Stimulated activated CD8-positive, alpha-beta memory T cell treated with anti-CD3 and anti-CD28 coated beads, Interleukin-15, amount 100 ng/mL, for 1 hour (primary cell): ENCODE results near the gene RNU4-1.

Experiments
- DNase-seq: peaks from one replicate; pipeline ENCODE4 v3.0.0-alpha.2; 2020; ENCODE audit warnings: low read depth

The RNU4-1 gene

DNA sequence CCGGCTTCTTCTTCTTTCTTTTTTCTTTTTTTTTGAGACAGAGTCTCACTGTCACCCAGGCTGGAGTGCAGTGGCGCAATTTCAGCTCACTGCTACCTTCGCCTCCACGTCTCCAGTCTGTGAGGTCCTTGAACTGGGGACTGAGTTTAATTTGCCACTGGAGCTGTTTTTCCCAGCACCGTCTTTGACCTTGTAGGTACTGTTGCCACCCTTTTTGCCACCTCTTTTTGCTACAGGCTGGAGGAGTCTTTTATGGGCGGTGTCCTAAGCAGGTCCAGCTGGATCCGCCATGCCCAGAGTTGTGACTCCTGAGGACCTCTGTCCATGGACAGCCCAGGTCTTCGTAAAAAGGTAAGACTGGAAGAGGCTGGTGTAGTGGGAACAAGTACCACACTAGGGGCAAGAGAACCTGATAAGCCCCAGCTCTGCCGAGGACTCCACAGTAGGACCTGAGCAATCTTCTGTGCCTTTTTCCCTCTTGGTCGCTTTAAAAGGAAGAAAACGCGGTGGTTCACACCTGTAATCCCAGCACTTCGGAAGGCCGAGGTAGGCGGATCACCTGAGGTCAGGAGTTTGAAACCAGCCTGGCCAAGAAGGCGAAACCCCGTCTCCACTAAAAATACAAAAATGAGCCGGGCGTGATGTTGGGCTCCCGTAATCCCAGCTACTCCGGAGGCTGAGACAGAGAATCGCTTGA, 2.3 kb downstream of the RNU4-1 start:
- no peak for DNase-seq

DNA sequence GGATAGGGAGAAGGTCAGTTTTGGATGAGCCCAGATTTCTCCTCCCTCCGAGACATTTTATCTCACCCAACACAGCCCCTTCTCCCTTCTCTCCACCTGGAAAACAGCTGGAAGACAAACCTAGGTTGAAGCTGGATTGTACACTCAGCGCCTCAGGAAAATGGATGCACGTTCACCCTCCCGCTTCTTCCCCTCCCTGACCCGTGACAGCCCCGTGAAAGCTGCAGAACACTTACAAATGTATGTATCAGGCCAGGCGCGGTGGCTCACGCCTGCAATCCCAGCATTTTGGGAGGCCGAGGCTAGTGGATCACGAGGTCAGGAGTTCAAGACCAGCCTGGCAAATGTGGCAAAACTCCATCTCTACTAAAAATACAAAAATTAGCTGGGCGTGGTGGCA, 5.5 kb downstream of the RNU4-1 start:
- DNase-seq: no peak

DNA sequence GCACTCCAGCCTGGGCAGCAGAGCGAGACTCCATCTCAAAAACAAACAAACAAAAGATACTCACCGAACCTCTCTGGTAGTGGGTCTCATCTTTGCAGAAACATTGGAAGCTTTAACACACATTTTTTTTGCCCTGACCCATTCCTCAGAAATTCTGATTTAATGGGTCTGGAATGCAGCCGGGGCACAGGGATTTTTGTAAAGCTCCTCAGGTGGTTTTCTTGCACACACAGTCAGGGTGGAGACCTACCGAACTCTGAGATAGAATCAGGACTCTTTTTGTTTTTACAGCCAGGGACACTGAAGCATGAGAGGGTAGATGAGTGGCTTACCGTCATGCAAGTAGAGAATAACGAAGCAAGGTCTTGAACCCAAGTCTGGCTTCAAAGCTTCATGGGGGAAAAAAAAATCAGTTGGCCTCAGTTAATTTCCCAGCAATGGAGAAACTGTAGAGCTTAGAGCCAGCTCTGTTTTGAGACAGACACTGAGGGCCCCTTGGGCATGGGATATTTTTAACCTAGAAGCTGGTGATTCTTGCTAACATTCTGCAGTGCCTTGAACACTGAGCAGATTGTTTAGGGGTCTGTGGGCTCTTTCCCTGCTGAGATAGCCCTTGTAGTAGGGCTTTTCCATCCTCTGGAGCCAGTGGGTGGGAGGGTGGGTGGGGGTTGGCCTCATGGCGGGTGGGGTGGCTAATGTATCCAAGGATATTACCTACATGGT, 6.1 kb downstream of the RNU4-1 start:
- DNase-seq: no peak

DNA sequence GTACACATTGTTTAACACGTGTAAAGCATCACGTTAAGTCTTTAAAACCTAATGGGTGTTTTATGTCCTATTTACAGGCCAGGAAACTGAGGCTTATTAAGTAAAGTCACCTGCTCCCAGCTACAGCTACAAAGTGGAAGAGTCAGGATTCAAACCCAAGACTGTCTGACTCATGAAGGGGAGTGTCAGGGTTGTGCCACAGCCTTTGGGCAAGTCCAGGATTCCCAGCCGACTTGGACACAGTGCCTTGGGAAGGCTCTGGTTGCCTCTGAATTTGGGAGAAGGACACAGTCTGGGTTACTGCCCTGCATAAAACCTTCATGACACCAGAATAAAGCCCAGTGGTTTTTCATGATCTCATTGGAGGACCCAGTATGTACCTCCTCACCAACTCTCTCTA, 8.7 kb downstream of the RNU4-1 start:
- no peak for DNase-seq

DNA sequence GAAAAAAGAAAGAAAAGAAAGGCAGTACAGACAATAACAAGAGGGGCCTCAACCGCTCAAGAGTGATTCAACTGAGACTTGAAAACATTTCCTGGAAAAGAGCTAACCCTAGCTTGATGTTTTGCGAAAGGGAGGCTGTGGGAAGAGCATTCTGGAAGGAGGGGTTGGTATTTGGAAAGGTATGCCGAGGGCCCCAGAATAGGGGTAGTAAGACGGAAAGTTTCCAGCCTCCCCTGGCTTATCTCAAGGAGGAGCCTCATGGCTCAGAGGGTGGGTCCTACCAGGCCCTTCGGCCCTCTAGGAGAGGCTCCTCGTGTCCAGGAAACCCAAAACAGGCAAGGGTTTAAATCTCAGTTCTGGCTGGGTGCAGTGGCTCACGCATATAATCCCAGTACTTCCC, 9.7 kb downstream of the RNU4-1 start:
- no peak for DNase-seq

DNA sequence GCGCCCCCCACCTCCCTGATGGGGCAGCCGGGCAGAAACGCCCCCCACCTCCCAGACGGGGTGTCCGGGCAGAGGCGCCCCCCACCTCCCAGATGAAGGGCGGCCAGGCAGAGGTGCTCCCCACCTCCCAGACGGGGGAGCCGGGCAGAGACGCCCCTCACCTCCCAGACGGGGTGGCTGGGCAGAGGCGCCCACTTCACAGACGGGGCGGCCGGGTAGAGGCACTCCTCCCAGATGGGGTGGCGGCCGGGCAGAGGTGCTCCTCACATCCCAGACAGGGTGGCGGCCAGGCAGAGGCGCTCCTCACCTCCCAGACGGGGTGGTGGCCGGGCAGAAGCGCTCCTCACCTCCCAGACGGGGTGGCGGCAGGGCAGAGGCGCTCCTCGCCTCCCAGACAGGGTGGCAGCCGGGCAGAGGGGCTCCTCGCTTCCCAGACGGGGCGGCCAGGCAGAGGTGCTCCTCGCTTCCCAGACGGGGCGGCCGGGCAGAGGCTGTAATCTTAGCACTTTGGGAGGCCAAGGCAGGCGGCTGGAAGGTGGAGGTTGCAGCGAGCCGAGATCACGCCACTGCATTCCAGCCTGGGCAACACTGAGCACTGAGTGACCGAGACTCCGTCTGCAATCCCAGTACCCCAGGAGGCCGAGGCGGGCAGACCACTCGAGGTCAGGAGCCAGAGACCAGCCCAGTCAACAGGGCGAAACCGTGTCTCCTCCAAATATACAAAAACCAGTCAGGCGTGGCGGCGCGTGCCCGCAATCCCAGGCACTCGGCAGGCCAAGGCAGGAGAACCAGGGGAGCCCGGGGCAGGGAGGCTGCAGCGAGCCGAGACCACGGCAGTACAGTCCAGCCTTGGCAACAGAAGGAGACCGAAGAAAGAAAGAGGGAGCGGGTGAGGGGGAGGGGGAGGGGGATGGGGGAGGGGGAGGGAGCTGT, 14.6 kb downstream of the RNU4-1 start:
- DNase-seq: no peak

DNA sequence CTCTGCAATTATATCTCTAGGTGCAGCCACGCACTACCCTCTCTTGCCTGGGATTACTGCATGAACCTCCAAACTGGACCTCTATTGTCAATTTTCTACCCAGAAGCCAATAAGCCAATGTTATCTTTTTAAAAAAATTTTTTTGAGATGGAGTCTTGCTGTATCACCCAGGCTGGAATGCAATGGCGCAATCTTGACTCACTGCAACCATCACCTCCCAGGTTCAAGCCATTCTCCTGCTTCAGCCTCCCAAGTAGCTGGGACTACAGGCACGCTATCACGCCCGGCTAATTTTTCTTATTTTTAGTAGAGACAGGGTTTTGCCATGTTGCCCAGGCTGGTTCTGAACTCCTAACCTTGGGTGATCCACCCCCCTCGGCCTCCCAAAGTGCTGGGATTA, 16.3 kb downstream of the RNU4-1 start:
- DNase-seq: no peak

DNA sequence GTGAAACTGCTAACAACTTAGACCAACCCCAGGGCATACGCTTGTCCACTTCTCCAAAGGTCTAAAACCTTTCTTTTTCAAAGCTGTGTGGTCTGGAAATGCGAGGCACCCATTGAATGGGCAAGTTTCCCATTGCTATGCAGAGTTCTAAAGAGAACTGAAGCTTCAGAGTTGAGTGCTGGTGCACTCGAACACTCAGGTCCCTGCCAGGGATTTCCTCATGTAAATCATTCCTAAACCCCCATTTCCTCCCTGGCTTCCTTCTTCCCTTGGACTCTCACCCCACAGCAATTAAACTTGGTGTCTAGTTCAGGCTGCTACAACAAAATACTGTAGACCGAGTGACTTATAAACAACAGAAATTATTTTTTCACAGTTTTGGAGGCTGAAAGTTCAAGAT, 25.3 kb downstream of the RNU4-1 start:
- no peak for DNase-seq

DNA sequence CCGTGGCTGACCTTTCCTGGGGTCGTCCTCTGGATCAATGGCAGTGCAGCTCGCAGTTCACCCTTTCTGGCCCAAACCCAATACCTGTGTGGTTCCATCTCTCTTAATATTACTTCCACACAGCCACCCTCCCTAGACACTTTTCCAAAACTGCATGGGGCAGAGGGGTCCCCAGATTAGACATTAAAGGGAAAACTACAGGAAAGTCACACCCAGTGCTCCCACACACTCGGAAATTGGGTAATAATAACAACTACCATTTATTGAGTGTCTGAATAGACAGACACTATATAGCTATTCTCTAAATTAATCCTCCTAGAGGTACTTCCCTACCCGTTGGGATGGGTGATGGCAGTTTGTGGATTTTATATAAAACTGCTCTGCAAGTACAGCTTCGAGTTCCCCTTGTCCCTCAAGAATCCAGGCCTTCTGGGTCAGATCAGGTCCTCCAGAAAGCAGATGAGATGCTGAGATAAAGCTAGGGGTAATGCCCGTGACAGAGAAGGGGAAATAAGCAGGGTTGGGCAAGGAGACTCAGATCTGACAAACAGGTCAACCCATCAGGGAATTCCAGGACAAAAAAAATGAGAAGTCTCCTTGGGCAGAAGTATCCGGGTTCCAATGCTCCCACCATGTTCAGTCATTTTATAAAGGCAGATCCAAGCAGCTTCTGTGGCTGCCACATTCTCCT, 26.7 kb downstream of the RNU4-1 start:
- no peak for DNase-seq

DNA sequence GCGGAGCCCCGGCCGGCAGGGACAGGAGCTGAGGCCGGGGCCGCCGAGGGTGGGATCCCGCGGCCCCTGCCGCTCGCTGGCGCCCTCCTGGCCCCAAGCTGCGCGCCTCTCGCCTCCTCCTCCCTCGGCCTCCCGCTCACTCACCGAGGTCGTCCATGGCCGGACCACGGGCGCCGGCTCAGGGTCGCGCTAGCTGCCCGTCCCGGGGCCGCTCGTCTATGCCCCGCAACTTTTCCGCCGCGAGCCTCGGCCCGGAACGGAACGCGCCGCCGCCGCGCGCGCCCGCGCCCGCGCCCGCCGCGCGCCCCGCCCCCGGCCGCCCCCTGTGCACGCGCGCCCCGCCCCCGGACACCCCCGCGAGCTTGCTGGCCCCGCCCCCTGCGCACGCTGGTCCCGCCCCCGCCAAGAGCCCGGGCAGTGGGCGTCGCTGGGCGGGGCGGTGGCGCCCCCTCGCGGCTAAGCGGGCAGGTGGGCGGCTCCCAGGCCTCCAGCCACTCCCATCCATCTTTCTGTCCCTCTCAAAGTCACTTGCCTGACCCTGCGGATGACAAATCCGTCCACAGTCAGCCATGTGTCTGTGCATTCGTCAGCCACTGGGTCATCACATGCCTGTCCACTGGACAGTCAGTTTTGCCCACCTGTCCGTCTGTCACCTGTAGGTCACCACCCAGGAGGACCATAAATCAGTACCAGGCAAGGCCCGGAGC, 27.4 kb downstream of the RNU4-1 start, which contains the start of gene PXN:
Gene PXN, minus strand, starts transcription at position 258 of the 707 bp plus-strand sequence. Its CDS starts 101 bp downstream, at position 157.
- peak; percentile 86 for DNase-seq

DNA sequence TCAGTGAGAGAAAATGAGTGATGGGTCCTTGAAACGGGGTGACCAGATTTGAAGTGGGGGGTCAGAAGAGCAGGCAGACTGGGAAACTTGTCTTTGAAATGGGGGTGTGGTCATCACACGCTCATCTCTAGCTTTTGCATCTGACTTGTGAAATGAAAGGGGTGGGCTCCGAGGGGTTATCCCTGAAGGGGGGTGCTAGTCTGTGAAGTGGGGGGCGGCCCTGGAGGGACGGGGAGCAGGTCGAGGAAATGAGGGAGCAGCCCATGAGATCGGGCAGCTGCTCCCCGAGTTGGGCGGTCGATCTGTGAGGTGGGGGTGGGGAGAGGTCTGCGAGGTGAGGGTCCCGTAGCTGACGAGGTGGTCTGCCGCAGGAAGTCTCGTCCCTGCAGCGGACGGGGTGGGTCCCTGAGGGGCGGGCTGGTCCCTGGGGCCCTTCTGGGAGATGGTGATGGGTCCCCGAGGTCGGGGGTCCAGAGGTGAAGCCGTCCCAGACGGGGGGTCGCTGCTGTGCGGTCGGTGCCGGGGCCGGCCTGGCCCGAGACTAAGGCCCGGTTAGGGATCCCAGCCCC, 28.0 kb downstream of the RNU4-1 start:
- no peak for DNase-seq

DNA sequence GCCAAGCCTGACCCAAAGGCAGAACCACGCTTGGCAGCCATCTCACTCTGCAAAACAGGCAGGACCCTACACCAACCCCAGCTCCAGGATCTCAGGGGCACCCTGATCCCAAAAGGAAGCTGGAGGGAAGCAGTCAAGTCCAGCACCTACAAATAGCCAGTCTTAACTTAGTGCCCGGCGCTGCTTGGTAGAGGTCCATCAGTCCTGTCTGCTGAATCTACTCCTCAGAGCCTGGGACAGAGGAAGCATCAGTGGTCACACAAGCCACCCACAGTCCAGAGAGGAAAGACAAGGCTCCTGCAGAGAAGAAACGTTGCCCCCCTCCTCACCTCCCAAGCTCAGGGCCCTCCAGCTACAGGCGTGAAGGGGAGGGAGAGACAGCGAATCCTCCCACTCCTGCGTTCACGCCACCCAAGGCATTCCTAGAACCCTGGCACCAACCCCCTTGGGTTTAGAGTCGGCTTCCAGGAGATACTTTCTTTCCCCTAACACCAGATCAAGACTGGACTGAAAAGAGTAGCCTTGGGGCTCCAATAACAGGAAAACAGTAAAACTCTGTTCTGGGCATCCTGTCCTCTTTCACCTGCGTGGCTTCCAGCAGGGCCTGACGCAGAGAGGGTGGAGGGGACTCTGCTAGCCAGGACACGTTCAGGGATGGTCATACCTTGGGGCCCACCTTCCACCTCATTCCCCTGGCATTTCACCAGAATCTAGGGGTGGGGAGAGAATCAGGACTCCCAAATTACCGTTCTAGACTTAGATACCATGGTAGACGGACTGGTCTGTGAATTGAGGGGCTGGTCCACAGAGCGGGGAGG, 28.7 kb downstream of the RNU4-1 start:
- no peak for DNase-seq

DNA sequence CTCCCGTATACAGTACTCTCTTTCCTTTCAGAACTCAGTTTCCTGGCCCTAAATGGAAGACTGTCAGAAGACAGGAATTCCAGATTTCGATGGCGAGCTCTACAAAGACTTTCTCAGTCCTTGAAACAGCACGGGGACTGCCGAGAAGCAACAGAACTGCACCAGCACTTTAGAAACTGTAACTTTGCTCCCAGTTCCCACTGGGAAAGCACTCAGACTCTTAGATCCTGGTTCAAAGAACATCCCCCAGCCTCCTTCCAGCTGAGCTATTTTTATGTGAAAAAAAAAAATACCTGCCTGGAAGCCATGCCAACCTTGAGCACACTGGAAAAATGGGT, 29.3 kb downstream of the RNU4-1 start:
- no peak for DNase-seq

DNA sequence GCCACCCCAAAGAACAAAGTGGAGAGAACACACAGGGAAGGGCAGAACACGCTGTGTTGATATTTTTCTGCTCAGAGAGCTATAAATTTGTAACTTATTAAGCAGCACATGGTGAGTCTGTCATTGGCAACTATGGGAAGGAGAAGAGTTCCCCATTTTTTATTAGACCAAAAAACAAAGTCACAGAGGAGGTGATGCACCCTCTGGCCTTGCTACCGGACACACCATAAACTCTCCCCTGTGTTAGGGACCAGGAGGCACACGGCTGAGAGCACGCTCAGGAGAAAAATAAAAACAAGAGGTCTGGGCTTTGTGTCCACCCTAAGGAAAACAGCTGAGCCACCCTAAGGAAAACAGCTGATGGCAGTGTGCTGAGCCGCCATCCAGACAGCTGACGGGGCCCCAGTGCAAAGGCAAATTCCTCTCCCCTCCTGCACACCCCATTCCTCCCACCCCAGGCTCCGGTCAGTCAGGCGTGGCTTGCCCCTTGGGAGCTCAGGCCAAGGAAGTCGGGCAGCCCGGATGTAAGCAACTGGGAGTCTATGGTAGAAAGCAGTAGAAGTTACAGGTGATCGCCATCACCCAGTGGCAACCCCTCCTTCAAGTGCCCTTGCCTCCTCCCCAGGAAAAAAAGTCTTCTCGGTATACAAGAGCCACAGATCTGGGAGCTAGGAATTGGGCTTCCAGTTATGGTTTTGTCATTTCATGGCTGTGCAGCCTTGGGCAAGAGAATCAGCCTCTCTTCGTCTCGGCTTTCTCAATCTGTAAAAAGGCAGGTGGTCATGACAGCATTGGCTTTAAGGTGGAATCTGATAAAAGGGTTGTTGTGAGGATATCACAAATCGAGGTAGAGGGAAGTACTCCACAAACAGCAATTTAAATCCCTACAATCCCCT, 29.9 kb downstream of the RNU4-1 start:
- no peak for DNase-seq

DNA sequence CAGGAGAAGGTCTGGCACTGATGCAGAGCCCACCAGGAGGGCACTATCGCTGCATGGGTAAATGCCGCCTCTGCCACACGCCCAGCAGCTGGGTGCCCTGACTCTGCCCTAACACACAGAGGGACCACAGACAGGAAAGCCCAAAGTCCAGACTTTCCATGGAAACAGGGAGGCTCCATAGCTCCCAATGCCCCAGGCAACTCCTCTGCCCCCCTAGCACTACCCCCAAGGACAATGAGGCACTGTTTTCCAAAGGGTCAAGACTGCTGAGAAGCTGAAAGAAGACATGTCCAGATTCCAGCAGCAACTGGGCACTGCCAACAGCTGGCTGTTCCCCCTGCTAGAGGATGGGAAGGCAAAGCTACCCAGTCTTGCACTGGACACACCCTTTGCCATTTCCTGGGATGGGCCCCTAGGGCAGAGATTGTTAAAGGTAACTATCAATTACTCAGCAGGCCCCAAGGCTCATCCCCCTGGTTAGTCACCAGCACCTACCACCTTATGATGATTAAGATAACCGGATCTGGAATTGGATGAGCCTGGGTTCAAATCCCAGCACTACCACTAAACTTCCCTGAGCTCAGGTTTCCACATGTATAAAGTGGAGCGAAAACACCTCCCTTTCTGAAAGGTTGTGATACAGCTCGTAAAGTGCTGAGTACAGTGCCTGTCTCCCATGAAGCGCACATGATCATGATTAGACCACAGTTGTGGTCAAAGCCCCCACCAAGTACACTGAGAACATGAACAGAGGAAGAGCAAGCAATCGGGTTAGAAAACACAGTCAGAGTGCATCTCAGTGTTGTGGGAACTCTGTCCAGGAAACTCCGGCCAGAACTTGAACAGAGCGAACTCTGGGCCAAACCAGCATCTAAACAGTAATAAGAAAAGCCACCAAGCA, 30.8 kb downstream of the RNU4-1 start:
- DNase-seq: no peak

DNA sequence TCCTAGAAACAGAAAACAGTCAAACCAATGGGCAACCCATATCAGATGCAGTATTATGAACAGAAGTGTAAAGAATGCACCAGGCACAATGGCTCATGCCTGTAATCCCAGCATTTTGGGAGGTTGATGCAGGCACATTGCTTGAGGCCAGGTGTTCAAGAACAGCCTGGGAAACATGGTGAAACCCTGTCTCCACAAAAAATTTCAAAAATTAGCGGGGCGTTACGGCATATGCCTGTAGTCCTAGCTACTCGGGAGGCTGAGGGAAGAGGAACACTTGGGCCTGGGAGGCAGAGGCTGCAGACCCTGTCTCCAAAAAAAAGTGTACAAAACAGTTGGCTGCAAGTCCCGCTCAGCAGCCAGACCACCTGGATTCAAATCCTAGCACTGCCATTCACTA, 32.4 kb downstream of the RNU4-1 start:
- DNase-seq: no peak

DNA sequence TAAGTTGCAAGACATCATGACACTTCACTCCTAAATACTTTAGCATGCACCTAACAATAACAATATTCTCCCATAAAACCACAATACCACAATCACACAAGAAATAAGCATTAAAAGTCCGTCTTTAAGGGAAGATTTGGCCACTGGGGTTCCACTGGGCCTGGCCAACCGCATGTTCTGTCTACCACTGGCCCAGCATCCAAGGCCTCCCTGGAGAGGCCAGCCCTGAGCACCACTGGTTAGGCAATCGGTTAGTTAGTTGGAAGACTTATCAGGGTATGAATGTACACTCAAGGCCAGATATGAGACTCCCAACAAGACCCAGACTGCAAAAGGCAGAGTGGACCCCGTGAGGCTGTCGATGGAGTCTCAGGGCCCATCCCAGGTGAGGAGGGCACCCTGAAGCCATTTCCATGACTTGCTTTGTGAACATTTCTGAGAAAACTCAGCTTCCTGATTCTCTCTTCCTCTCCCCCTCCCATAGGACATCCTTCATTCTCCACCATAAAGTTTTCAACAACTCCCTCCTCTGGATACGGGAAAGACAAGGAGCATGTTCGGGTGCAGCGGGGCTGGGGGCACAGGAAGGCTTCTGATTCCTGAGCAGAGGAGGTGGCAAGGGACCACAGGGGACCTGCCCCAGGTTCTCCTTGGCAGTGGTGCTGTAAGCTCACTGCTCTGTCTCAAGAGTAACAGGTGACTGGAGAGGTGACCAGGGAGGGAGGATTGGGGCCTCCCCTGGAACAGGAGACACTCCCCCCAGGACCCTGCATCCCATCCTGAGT, 33.4 kb downstream of the RNU4-1 start:
- DNase-seq: no peak
